OCI-LY7 (cell line): ENCODE measurements around the gene ANKRD65.

Source experiments
- CTCF ChIP-seq: fragments of 200-600 bp; sonication (generic); conservative IDR thresholded peaks from 2 replicates; pipeline ENCODE4 v1.5.1; 2014; ENCODE audit warnings: mild to moderate bottlenecking, antibody characterized with exemption, low read length, moderate library complexity, mixed read lengths
- EZH2phosphoT487 ChIP-seq: fragments of 200-600 bp; sonication (generic); IDR thresholded peaks from 2 replicates; pipeline ENCODE4 v1.6.1; 2018; ENCODE audit warnings: low read depth, borderline replicate concordance, mild to moderate bottlenecking, mixed run types, antibody characterized with exemption, low read length, moderate library complexity, mixed read lengths

GRCh38 chr1:1426496-1427105 lies 5.5 kb upstream of the ANKRD65 start:
- TF ChIP-seq CTCF (no peak), EZH2phosphoT487 (no peak)
